Glomerular endothelial cell (primary cell): ENCODE results near the gene PRDM16. TPM values are rescaled to one million over a fixed set of nuclear protein-coding genes. Genes with fewer than 3 reads are reported as not detected.
"Not testable (repeated sequence)": the region's sequence is repeated elsewhere in the genome, so short reads cannot be mapped to it uniquely, and the experiment has no call there.

ENCODE experiments used
- DNase-seq: peaks from one replicate; pipeline ENCODE4 v3.0.0-alpha.2; 2011; ENCODE audit warnings: low read depth, low spot score; ENCODE audit errors: extremely low read depth
- total RNA-seq: library from RNA; depleted of rRNA; stranded (reverse); fragments of >200 nt; gene quantifications from 2 replicates; pipeline ENCODE4 v1.2.3, GENCODE V29; 2015

Gene PRDM16
- total RNA-seq, 1 donor from 2014 or later, result 0.12 TPM

DNA sequence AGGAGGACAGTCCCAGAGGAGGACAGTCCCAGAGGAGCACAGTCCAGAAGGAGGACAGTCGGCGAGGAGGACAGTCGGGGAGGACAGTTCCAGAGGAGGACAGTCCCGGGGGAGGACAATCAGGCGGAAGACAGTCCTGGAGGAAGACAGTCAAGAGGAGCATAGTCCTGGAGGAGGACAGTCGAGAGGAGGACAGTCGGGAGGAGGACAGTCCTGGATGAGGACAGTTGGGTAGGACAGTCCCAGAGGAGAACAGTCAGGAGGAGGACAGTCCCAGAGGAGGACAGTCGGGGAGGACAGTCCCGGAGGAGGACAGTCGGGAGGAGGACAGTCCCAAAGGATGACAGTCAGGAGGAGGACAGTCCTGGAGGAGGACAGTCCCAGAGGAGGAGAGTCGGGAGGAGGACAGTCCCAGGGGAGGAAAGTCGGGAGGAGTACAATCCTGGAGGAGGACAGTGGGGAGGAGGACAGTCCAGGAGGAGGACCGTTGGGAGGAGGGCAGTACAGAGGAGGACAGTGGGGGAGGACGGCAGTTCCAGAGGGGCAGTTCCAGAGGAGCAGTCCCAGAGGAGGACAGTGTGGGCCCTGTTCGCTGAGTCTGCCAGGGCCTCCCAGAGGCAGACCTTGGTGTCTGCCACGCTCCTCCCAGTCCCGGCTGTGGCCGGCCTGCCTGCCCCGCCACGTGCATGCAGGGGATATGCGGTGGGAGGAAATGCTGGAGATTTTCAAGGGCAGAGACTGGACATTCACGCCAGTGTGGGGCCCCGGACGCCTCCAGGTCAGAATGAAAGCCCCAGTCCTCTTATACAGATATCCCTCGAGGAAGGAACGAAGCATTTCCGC lies 201.6 kb downstream of the PRDM16 start:
- no peak for DNase-seq

GRCh38 chr1:3271866-3272265 lies 202.9 kb downstream of the PRDM16 start:
- no peak for DNase-seq

- no peak for DNase-seq
Measured at GRCh38 chr1:3272321-3273045, 203.5 kb downstream of the PRDM16 start.

DNA sequence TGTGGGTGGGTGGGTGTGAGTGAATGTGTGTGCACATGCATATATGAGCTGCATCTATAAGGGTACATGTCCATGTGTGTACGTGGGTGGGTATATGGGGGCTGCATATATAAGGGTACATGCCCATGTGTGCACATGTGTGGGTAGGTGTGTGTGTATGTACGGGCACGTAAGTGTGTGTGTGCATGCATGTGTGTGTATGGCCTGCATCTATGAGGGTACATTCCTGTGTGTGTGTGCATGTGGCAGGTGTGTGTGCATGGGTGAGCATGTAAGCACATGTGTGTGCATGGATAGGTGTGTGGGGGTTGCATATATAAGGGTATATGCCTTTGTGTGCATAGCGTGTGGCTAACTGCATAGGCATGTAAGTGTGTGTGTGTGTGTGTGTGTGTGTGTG lies 204.4 kb downstream of the PRDM16 start:
- no peak for DNase-seq

DNA sequence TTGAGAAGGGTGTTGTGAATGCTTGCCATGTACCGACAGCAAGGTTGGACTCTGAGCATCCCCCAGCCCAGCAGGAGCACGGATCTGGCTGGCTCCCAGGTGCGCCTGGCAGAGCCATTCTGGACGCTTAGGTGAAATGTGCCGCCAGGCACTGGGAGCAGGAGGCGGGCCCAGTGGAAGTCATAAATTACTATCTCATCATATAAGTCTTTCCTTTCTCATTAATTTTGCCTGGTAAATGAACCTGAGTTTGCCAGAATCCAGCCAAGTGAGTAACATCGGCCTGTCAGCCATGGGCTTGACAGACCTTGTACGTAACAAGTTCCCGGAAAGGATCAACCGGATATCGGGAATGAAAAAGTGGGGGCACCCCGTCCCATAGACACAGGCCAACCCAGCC lies 206.0 kb downstream of the PRDM16 start:
- no peak for DNase-seq

GRCh38 chr1:3275471-3276340 lies 206.7 kb downstream of the PRDM16 start:
- no peak for DNase-seq

- DNase-seq, result no peak
Measured at GRCh38 chr1:3276341-3276800, 207.4 kb downstream of the PRDM16 start.

GRCh38 chr1:3277011-3277471 lies 208.0 kb downstream of the PRDM16 start:
- no peak for DNase-seq

DNA sequence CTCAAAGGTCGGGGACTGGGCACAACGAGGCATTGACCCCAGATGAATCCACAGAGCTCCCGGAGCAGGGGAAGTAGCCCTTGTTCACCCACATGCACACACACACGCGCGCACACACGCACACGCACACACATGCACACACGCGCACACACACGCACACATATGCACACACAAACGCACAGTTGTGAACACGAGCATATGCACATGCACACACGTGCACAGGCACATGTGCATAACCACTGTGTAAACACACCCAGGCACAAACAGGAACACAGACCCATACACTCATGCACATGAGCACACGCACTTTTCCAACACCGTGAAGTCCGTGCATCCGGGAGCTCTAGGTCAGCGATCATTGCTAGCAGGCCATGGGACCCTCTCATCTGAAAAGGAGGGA lies 208.6 kb downstream of the PRDM16 start:
- no peak for DNase-seq

- DNase-seq, result no peak
Measured at GRCh38 chr1:3278416-3279181, 209.6 kb downstream of the PRDM16 start.

DNA sequence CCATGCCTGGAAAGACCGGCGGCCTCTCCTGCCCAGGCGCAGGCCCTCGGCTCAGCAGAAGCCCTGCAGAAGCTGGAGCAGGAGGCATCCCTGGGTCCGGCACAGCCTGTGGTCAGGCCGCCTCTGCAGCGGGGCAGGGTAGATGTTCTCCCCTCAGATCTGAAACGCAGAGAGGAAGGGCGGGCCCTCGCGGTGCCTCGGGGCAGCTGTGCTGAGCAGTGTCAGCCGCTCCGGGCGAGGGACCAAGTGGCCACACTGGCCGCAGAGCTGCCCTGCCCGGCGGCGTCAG lies 210.1 kb downstream of the PRDM16 start:
- no peak for DNase-seq

DNA sequence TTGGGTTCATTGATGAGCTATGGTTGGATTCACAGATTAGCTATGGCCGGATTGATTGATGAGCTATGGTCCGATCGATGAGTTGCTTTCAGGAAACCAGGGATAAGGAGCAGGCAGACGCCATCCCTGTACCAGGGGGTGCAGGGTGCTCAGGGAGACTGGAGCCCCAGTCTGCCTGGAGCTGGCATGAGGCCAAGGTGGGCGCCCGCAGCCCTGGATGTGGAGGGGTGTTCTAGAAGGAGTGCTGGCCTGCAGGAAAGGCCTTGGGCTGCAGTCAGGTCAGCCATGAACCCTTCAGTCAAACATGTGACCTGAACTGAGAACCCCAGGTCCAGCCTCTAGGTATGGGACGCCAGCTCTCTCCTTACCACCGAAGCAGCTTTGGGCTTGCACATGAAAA lies 212.7 kb downstream of the PRDM16 start:
- no peak for DNase-seq

DNA sequence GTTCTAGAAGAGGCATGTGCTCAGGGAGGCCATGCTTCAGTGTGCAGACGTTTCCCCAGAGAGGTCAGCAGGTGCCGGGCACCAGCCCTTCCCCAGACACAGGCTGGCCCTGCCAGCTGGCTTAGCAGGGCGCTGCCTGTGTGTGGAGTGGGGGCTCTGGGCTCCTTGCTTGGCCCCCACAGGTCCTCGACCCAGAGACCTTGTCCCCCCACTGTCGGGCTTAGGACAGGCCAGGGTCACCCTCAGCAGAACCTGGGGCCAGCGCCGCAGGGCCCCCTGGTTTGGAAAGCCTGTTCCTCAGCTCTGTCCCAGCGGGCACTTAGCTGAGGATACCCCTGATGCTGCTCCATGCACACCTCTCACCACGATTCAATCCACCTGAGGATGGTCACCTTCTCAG lies 213.2 kb downstream of the PRDM16 start:
- no peak for DNase-seq

DNA sequence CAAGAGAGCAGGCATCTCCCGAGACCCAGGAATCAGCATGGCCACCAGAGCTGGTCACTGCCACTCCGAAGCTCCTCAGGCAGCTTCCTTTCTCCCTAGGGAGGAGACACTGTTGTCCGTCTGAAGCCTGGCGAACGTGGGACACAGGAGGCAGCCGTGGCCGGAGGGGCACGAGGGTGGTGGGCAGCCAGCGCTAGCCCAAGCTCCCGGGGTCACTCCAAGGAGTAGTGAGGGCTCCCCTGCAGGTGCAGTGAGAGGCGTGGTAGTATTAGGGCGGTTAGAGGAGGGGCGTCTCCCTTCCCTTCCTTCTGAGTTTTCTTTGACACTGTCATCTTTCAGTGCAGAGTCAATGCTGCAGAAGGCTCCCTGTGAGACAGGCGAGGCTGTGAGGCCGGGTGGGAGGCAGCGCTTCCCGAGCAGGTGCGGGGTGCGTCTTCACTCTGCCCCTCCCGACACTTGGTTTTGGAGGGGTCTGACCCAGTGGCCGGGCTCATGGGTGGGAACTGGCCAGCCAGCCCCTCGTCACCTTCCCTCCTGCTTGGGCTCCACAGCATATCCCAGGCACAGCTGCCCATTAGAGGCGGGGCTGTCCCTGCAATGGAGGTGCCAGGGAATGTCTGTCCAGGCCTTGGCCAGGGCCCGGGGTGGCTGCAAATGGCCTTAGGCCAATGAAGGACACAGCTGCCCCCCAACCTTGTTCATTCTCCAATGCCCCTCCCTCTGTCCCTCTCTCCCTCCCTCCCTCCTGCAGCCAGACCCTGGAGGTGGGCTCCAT lies 213.8 kb downstream of the PRDM16 start:
- no peak for DNase-seq

- no peak for DNase-seq
Measured at GRCh38 chr1:3283849-3284248, 214.8 kb downstream of the PRDM16 start.

DNA sequence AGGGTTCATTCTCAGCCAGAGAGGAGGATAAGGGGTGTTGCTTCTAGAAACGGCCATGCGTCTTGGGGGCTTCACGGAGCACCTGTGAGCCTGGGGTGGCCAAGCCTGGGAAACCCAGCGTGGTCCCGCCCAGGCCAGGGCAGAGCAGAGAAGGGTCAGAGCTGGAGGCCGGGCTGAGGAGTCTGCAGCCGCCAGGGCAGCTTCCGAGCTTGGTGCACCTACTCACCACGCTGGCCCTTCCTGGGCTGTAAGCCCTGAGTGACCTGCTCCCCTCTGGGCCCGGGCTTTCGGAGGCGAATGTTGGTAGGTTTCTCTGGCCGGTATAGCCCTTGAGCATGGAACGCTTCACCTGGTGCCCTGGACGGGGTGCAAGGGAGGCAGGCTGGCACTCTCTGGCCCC lies 215.7 kb downstream of the PRDM16 start:
- DNase-seq, result no peak

DNA sequence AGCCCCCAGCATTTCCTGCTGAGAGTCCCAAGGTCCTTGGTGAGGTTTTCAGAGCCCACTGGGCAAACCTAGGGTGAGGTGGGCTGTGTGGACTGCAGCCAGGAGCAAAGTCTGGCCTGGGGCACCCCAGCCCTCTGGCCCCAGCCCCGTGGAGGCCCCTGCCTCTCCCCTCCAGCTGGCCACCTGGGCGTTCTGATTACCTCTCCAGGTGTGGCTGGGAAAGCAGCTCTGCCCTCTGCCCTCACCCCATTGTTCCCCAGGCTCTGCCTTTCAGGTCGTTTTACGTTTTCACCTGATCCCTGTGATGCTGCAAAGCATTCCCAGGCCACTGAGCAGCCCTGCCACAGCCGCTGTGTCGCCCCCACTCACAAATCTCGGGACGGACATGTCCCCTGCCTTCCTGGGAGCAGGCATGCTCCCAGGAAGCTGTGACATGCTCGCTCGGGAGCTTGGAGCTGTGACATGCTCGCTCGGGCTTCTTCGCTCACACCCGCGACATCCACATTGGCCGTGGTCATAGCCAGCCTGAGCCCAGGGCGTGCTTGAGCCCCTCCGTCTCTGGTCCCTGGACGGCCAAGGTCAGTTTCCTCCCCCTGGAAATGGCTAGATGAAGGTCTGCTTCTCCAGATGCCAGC lies 216.2 kb downstream of the PRDM16 start:
- no peak for DNase-seq

DNA sequence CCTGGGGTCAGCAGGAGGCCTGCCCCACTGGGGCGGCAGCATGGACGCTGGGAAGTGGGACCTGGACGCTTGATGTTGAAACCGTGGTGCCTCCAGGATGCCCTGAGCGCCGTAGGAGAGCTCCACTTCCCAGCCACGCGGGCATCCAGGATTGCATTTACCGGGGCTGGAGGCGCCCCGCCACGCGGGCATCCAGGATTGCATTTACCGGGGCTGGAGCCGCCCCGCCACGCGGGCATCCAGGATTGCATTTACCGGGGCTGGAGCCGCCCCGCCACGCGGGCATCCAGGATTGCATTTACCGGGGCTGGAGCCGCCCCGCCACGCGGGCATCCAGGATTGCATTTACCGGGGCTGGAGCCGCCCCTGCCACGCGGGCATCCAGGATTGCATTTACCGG lies 218.1 kb downstream of the PRDM16 start:
- DNase-seq, result not testable (repeated sequence)

- DNase-seq, result no peak
Measured at GRCh38 chr1:3287656-3288160, 218.7 kb downstream of the PRDM16 start.
